Neutrophil (primary cell): ENCODE data around the gene PLP1.
"Not testable (repeated sequence)": the region's sequence is repeated elsewhere in the genome, so short reads cannot be mapped to it uniquely, and the experiment has no call there.

Experiments used
- H3K27ac ChIP-seq: fragments of 200-600 bp; sonication (generic); 2 replicates; pipeline ENCODE4 v1.5.1; 2016; ENCODE audit warnings: mild to moderate bottlenecking, moderate library complexity
- H3K27me3 ChIP-seq: fragments of 200-600 bp; sonication (generic); 2 replicates; pipeline ENCODE4 v1.6.0; 2016; ENCODE audit warnings: mild to moderate bottlenecking
- H3K36me3 ChIP-seq: fragments of 200-600 bp; sonication (generic); 2 replicates; pipeline ENCODE4 v1.5.1; 2017
- H3K4me1 ChIP-seq, 2 experiments: fragments of 200-600 bp in 1 of 2; sonication (generic) in 1 of 2; 1 replicate in 1 of 2; 2 replicates in 1 of 2; pipeline versions ENCODE4 v1.5.1 to v1.6.1; 2013 to 2016; ENCODE audit warnings: low read depth in 1 of 2, low read length in 1 of 2, mild to moderate bottlenecking in 1 of 2, moderate library complexity in 1 of 2; ENCODE audit not compliant: control insufficient read depth in 1 of 2, insufficient read depth in 1 of 2
- H3K4me3 ChIP-seq, 2 experiments: fragments of 200-600 bp in 1 of 2; sonication (generic) in 1 of 2; 1 replicate in 1 of 2; 2 replicates in 1 of 2; pipeline ENCODE4 v1.5.1; 2013 to 2016; ENCODE audit warnings: low read depth in 1 of 2, low read length in 1 of 2, mild to moderate bottlenecking in 1 of 2, moderate library complexity in 1 of 2
- H3K9me3 ChIP-seq: fragments of 200-600 bp; sonication (generic); 2 replicates; pipeline ENCODE4 v1.5.1; 2016
- CTCF ChIP-seq: fragments of 200-600 bp; sonication (generic); IDR thresholded peaks from 2 replicates; pipeline ENCODE4 v1.5.1; 2016; ENCODE audit warnings: antibody characterized with exemption

Gene PLP1

GRCh38 chrX:103742339-103742738 is 34.3 kb upstream of the PLP1 start:
- Histone ChIP-seq H3K27me3 (no peaks in the 10 kb centered on the region), H3K4me3 (no peak overlapping the region), H3K27ac (no peak overlapping the region), H3K4me1 (no peaks in the 10 kb centered on the region), H3K9me3 (no peaks in the 10 kb centered on the region), H3K36me3 (no peaks in the 10 kb centered on the region)
- TF ChIP-seq CTCF, result no peak

- no peaks in the 10 kb centered on the region for H3K9me3 ChIP-seq
These were observed 29.5 kb upstream of the PLP1 start for GRCh38 chrX:103747163-103747562.

GRCh38 chrX:103754401-103754800 is 22.2 kb upstream of the PLP1 start:
- no peak for TF ChIP-seq CTCF
- no peaks in the 10 kb centered on the region for H3K27me3 ChIP-seq
- no peak overlapping the region for H3K27ac ChIP-seq
- H3K4me3 ChIP-seq, result no peak overlapping the region
- H3K4me1 ChIP-seq, result no peaks in the 10 kb centered on the region
- no peaks in the 10 kb centered on the region for H3K9me3 ChIP-seq
- H3K36me3 ChIP-seq, result no peaks in the 10 kb centered on the region

More at GRCh38 chrX:103747163-103747562, 29.5 kb upstream of the PLP1 start:
- H3K4me3 ChIP-seq, result no peak overlapping the region
- TF ChIP-seq CTCF, result no peak
- no peaks in the 10 kb centered on the region for H3K27me3 ChIP-seq
- no peaks in the 10 kb centered on the region for H3K4me1 ChIP-seq
- no peaks in the 10 kb centered on the region for H3K36me3 ChIP-seq
- no peak overlapping the region for H3K27ac ChIP-seq

GRCh38 chrX:103756736-103757135 is 19.9 kb upstream of the PLP1 start:
- Histone ChIP-seq H3K4me1 (no peaks in the 10 kb centered on the region), H3K27me3 (no peaks in the 10 kb centered on the region), H3K4me3 (no peak overlapping the region)

GRCh38 chrX:103758555-103758954 is 18.1 kb upstream of the PLP1 start:
- no peaks in the 10 kb centered on the region for H3K9me3 ChIP-seq
- H3K27me3 ChIP-seq, result no peaks in the 10 kb centered on the region
- no peaks in the 10 kb centered on the region for H3K4me1 ChIP-seq
- H3K4me3 ChIP-seq, result no peak overlapping the region
- no peaks in the 10 kb centered on the region for H3K36me3 ChIP-seq
- TF ChIP-seq CTCF, result no peak
- no peak overlapping the region for H3K27ac ChIP-seq

More at GRCh38 chrX:103756736-103757135, 19.9 kb upstream of the PLP1 start:
- no peak for TF ChIP-seq CTCF
- Histone ChIP-seq H3K9me3 (no peaks in the 10 kb centered on the region), H3K27ac (no peak overlapping the region), H3K36me3 (no peaks in the 10 kb centered on the region)

GRCh38 chrX:103763541-103763940 is 13.1 kb upstream of the PLP1 start:
- not testable (repeated sequence) for H3K9me3 ChIP-seq, H3K36me3 ChIP-seq, H3K4me3 ChIP-seq, H3K4me1 ChIP-seq, H3K27me3 ChIP-seq, H3K27ac ChIP-seq

- not testable (repeated sequence) for H3K4me1 ChIP-seq, H3K36me3 ChIP-seq, H3K4me3 ChIP-seq, H3K9me3 ChIP-seq, H3K27me3 ChIP-seq, H3K27ac ChIP-seq
These were observed 9.7 kb upstream of the PLP1 start for GRCh38 chrX:103766813-103767555.
